ENCODE measurements around the gene PIN4. TPM values are rescaled to one million over a fixed set of nuclear protein-coding genes. Genes with fewer than 3 reads are reported as not detected.

Gene PIN4
- total RNA-seq: 1 to 10 TPM; 6.2 to 6.3 TPM

DNA sequence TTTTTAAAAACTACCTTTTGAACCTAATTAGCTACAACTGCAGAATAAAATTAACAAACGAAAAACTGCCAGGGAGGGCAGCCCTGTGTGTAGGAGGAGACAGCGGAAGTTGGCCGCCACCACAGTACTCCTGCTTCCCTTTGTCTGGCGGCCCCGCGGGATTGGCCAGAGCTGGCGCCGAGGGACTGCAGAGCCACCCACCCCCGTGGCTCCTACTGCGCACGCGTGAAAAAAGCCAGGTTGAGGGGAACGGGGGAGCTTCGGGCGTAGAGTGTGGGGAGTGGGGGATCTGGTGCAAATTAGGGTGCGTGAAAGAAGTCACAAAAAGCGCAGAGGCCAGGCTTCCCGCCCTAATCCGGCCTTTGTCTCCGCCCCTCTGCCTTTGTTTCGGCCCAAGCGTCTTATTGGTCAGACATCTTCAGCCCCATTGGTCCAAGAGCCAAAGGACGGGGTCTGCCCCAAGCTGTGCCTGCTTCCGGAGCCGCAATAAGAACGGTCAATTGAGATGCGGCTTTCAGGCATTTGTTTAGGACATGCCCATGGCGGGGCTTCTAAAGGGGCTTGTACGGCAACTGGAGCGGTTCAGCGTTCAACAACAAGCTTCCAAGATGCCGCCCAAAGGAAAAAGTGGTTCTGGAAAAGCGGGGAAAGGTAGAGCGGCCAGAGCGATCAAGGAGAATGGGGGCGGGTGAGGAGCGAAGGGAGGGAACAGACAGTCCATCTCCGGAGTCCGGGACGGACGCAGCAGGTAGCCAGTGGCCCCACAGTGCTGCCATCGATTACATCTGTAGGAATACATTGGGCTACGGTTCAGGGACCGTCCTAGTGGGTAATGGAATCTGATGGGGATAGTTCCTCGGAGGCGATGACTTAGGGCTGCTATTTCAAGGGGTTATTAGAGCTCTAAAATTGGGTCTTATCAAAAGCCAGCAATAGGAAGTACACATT is at the start of gene PIN4:
PIN4 (plus strand) TSS at position 580 of the 948 bp plus-strand sequence; CDS start at position 609, 29 bp downstream.
- Mint-ChIP-seq H3K27ac (no peak within 1 kb of the TSS), H3K4me1 (peaks cover 11% of the 10 kb centered on the region), H3K9me3 (no peaks in the 10 kb centered on the region), H3K4me3 (no peak within 1 kb of the TSS), H3K36me3 (peaks cover 5% of the 10 kb centered on the region), H3K27me3 (no peaks in the 10 kb centered on the region)
- peak; percentile 84 for DNase-seq

DNA sequence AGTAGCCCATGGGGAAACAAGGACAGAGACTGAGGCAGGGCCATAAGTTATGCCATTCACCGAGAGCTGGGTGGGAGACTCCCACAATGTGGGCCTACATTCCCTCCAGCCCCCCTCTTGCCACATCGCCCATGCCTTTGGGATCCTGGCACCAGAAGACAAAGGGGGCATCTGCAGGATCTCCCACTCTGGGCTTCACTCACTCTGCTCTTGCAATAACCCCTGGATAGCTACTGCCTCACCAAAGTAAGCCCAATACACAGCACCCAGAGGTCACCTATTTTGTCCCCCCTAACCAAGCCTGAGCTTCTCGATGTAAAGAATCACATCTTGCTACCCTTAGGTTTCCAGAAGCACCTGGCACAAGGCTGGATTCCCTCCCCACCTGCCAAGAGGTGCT is 49.1 kb upstream of the PIN4 start:
- no peaks in the 10 kb centered on the region for H3K36me3 Mint-ChIP-seq
- DNase-seq: no peak
- no peaks in the 10 kb centered on the region for H3K9me3 Mint-ChIP-seq
- no peak overlapping the region for H3K27ac Mint-ChIP-seq
- peaks cover 2% of the 10 kb centered on the region for H3K4me1 Mint-ChIP-seq
- H3K27me3 Mint-ChIP-seq: peaks cover 54% of the 10 kb centered on the region
- H3K4me3 Mint-ChIP-seq: no peak overlapping the region

DNA sequence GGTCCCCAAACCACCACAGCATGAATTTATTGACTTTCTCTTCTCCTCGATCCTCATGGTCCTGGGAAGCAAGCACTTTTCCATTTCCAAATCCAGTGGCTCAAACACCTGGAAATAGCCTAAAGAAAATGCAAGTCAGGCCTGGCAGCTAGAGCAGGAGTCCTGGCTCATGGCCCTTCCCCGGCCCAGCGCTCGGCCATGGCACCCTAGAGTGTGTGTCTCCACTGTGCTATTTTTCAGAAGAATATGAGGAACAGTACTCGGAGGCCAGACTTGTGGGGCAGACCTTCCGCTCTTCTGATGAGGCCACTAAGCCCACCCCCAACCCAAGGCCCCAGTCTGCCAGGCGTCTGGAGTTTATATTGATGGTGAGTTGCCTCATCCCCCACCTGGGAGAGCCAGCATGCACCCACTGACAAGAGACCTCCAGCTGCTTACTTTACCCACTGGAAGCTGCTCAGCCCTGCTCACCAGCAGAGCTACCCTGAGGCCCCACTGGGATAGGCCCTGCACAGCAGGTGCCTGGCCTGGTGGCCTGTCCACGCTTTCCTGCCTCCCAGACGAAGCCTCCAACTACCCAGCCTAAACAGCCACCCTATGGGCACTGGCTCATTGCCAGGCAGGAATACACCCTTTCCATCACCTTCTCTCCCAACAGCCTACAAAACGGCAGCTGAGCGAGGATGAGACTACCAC is 47.6 kb upstream of the PIN4 start:
- no peak for DNase-seq
- no peak overlapping the region for H3K27ac Mint-ChIP-seq
- peaks cover 45% of the 10 kb centered on the region for H3K27me3 Mint-ChIP-seq
- H3K4me1 Mint-ChIP-seq: peaks cover 2% of the 10 kb centered on the region
- H3K4me3 Mint-ChIP-seq: no peak overlapping the region
- no peaks in the 10 kb centered on the region for H3K36me3 Mint-ChIP-seq
- no peaks in the 10 kb centered on the region for H3K9me3 Mint-ChIP-seq

DNA sequence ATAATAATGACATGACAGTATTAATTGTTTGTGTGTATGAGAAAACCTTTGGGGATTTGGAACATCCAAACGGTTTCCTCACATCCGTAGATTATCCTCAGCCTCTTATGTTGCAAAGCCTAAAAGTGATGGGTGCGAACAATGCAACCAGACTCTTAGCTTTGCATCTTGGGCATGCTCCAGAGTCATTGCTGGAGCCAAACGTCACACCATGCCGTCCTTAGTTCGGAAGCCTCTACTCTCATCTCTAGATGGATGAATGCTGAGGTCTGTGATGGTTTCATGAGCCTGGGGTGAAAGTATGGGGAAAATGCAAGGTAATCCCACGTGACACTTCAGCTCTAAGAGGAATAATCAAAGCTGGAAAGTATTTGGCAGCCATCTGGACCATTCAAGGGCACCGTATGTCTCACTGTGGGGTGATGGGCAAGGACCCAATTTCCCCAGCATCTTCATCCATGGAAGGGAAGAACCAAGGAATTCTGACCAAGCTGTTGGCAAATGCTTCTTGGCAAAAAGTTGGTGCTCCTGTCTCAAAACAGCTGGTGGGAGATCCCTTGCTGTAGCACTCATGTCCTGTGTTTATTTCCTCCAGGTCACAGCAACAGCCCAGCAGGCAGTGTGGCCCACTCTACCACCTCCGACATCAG is 43.6 kb upstream of the PIN4 start:
- peaks cover 24% of the 10 kb centered on the region for H3K27me3 Mint-ChIP-seq
- no peak for DNase-seq
- H3K4me1 Mint-ChIP-seq: peaks cover 6% of the 10 kb centered on the region

DNA sequence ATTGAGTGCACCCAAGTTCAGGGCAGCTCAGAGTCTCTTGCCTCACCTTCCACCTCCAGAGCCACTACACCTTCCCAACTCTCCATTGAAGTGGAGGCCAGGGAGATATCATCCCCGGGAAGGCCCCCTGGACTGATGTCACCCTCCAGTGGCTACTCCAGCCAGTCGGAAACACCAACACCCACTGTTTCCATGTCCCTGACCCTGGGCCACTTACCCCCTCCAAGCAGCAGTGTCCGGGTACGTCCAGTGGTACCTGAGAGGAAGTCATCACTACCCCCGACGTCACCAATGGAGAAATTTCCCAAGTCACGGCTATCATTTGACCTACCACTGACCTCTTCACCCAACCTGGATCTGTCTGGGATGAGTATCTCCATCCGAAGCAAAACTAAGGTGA is 42.0 kb upstream of the PIN4 start:
- Mint-ChIP-seq H3K9me3 (no peaks in the 10 kb centered on the region), H3K27ac (no peak overlapping the region), H3K36me3 (no peaks in the 10 kb centered on the region), H3K27me3 (peaks cover 15% of the 10 kb centered on the region), H3K4me1 (peaks cover 16% of the 10 kb centered on the region), H3K4me3 (no peak overlapping the region)
- no peak for DNase-seq

More for the DNA sequence above, 43.6 kb upstream of the PIN4 start:
- H3K9me3 Mint-ChIP-seq: no peaks in the 10 kb centered on the region
- no peaks in the 10 kb centered on the region for H3K36me3 Mint-ChIP-seq
- no peak overlapping the region for H3K4me3 Mint-ChIP-seq
- no peak overlapping the region for H3K27ac Mint-ChIP-seq

DNA sequence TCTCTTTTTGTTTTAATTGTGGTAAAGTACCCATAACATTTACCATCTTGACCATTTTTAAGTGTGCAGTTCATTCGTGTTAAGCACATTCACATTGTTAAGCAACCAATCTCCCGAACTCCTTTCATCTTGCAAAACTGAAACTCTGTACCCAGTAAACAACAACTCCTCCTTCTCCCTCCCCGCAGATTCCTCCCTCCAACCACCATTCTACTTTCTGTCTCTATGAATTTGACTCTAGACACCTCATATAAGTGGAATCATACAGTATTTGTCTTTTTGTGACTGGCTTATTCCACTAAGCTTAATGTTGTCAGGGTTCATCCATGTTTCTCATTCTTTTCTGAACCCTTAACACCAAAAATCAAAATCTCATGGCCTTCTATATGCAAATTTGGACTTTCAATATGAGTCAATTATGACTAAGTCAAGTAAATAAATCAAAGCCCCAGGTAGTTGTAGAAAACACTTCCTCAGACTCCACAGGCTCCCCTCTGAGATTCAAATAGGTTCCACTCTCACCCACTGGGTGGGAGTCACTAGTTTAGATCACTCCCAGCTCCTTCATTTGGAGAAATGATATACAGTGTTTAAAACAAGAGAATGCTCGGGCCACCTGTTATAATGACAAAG is 40.1 kb upstream of the PIN4 start:
- peaks cover 20% of the 10 kb centered on the region for H3K4me1 Mint-ChIP-seq
- no peaks in the 10 kb centered on the region for H3K9me3 Mint-ChIP-seq
- peaks cover 13% of the 10 kb centered on the region for H3K27me3 Mint-ChIP-seq
- no peak overlapping the region for H3K4me3 Mint-ChIP-seq
- DNase-seq: no peak
- H3K27ac Mint-ChIP-seq: no peak overlapping the region
- no peaks in the 10 kb centered on the region for H3K36me3 Mint-ChIP-seq

DNA sequence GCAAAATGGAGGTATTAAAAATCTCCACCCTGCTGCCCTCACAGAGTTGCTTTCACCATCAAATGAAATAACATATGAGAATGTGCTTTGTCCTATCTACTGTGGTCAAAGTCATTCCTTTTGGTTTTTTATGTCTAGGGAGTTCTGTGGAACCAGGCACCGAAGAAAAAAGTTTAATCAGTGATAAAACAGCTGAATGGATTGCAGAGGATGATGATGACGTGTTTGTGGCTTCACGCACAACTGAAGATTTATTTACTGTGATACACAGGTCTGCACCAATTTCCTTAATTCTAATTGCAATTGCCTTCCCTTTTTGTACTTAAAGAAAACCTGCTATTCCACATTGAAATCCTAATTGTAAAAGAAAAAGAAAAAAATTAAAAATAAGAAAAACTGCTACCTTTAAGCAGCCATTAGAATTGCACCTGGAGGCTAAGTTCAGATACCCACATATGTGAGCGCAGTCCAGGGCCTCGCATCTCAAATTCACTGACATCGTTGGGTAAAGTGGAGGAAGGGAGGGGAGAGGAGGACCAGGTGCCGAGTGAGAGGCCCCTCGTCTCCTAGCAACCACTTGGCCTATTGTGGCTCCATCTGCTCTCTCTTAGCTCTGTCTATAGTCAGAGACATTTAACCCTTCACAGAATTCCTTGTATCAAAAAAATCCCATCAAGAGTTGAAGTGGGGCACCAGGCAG is 39.3 kb upstream of the PIN4 start:
- H3K27me3 Mint-ChIP-seq: peaks cover 13% of the 10 kb centered on the region
- no peaks in the 10 kb centered on the region for H3K36me3 Mint-ChIP-seq
- no peak for DNase-seq
- peaks cover 20% of the 10 kb centered on the region for H3K4me1 Mint-ChIP-seq
- H3K27ac Mint-ChIP-seq: no peak overlapping the region
- no peak overlapping the region for H3K4me3 Mint-ChIP-seq
- H3K9me3 Mint-ChIP-seq: no peaks in the 10 kb centered on the region

DNA sequence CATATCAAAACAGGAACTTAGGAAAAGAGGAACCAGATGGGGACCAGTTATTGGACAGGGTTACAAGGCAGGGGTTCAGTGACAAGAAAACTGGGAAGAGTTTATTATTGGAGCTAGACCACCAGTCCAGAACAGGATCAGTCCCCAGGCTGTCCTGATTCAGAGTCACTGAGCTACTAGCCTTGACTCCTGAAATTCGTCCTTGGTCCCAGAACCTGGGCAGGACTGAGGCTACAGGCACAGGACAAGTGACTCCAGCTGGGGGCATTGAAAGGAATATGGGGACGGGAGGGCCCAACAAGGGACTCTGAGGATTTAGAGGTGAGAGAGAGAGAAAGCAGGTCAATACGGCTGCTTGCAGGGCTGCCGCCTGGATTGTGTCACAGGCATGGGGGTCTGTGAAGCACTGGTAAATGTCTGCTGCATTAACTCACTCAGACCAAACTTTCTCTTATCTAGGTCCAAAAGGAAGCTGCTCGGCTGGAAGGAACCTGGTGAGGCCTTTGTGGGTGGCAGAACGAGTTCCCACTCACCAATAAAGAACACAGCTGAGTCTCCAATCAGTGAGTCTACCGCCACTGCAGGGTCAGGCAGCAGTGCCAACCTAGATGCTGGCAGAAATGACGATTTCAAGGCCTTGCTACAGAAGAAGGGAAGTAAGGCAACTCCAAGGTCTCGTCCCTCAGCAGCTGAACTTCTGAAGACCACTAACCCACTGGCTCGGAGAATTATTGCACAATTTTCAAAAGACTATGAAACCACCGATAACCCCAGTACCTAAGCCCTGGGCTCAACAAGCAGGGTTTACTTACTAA is 38.6 kb upstream of the PIN4 start:
- no peak for DNase-seq
- Mint-ChIP-seq H3K4me1 (peaks cover 20% of the 10 kb centered on the region), H3K4me3 (no peak overlapping the region), H3K27me3 (peaks cover 12% of the 10 kb centered on the region), H3K27ac (no peak overlapping the region), H3K9me3 (no peaks in the 10 kb centered on the region), H3K36me3 (no peaks in the 10 kb centered on the region)

DNA sequence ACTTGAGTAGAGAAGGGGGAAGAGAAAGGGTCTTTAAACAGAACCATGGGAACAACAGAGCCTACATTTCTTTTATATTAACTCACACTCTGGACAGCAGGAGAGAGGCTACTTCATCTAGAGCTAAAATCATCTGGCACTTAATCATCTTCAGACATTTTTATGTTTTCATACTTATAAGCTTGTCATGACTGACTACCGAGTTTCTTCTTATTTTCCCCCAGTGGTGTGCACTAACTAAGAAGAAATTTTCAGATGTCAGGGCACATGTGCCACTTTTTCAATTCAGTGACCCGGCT is 38.0 kb upstream of the PIN4 start:
- peaks cover 10% of the 10 kb centered on the region for H3K27me3 Mint-ChIP-seq
- no peaks in the 10 kb centered on the region for H3K9me3 Mint-ChIP-seq
- no peaks in the 10 kb centered on the region for H3K36me3 Mint-ChIP-seq
- no peak for DNase-seq
- H3K4me1 Mint-ChIP-seq: peaks cover 20% of the 10 kb centered on the region
- no peak overlapping the region for H3K27ac Mint-ChIP-seq
- no peak overlapping the region for H3K4me3 Mint-ChIP-seq

DNA sequence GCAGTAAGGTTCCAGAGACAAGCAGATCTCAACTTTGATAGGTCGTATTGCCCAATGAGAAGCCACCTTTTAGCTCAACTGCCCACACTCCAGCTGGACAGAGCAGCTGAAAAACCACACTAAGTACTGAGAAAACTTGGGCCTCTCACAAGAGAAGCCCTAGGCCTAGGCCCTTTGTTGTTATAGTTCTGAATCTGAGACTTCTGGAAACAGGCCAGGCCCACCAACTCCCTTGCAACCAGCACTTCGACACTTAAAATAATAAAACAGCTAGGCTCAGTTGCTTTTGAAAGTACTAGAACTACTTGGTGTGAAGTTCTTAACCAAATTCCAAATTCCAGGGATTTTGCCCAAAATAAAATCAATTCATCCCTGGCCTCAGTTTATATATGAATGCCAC is 36.4 kb upstream of the PIN4 start:
- H3K9me3 Mint-ChIP-seq: no peaks in the 10 kb centered on the region
- H3K4me1 Mint-ChIP-seq: peaks cover 20% of the 10 kb centered on the region
- no peak overlapping the region for H3K27ac Mint-ChIP-seq
- peaks cover 10% of the 10 kb centered on the region for H3K27me3 Mint-ChIP-seq
- no peak for DNase-seq
- no peak overlapping the region for H3K4me3 Mint-ChIP-seq
- no peaks in the 10 kb centered on the region for H3K36me3 Mint-ChIP-seq

DNA sequence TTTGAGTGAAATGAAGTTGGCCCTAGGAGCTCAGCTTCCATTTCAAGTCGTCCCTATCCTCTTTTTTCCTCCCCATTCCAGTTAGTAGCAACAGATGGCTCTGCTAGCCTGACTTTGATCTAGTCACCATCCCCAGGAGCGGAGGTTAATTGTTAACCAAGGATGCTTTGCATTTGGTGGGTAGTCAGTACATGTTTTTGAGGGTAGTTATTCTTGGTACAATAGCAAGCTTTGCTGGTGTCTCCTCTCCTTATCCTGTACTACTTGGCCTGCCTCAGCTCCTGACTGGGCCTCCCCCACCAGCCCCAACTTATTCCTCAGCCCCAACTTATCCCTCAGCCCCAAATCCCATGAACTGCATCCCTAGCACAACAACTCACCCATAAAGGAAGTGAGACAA is 35.0 kb upstream of the PIN4 start:
- Mint-ChIP-seq H3K4me3 (no peak overlapping the region), H3K9me3 (no peaks in the 10 kb centered on the region), H3K27ac (no peak overlapping the region), H3K4me1 (peaks cover 17% of the 10 kb centered on the region), H3K27me3 (peaks cover under 1% of the 10 kb centered on the region), H3K36me3 (no peaks in the 10 kb centered on the region)
- no peak for DNase-seq

DNA sequence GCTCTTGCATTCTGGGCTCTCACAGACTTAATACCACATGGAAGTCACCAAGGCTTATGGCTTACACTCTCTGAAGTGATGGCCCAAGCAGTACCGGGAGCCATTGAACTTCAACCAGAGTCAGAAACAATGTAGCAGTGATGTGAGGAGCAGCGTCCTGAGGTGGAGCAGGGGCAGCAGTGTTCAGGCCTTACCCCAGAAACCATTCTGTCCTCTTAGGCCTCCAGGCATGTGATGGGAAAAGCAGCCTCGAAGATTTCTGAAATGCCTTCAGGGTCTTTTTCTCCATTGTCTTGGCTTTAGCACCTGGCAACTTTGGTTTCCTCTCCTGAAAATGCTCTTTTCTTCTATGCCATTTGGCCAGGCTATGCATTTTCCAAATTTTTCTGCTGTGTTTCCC is 22.8 kb upstream of the PIN4 start:
- Mint-ChIP-seq H3K4me3 (no peak overlapping the region), H3K27ac (no peak overlapping the region), H3K4me1 (no peaks in the 10 kb centered on the region), H3K36me3 (no peaks in the 10 kb centered on the region), H3K27me3 (peaks cover 3% of the 10 kb centered on the region), H3K9me3 (no peaks in the 10 kb centered on the region)
- no peak for DNase-seq

DNA sequence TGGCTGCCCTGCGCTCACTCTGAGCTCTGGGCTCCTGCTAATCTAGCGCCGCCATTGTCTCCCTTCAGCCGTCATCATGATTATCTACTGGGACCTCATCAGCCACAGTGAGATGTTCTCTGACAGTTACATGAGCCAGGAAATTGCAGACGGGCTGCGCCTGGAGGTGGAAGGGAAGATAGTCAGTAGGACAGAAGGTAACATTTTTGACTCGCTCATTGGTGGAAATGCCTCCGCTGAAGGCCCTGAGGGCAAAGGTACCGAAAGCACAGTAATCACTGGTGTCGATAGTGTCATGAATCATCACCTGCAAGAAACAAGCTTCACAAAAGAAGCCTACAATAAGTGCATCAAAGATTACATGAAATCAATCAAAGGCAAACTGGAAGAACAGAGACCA is 21.8 kb upstream of the PIN4 start:
- Mint-ChIP-seq H3K27me3 (peaks cover 3% of the 10 kb centered on the region), H3K9me3 (no peaks in the 10 kb centered on the region), H3K4me1 (no peaks in the 10 kb centered on the region), H3K36me3 (no peaks in the 10 kb centered on the region), H3K27ac (no peak overlapping the region), H3K4me3 (no peak overlapping the region)
- DNase-seq: no peak

DNA sequence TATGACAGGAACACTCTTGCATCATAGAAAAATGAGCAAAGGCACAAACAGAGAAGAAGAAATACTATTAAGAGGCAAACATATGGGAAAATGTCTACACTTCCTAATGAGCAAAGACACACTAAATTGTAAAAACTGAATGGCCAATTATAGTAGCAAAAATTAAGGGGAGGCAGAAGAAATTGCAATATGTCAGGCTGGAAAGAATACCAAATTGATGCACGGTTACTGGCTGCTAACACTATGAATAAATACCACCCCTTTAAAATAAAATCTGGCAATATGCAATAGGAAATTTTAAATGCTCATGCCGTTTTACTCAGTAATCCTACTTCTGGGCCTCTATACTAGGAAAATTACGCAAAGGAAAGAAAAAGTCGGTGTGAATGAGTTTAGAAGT is 16.0 kb upstream of the PIN4 start:
- Mint-ChIP-seq H3K4me1 (peaks cover 4% of the 10 kb centered on the region), H3K4me3 (no peak overlapping the region), H3K36me3 (no peaks in the 10 kb centered on the region), H3K9me3 (no peaks in the 10 kb centered on the region), H3K27me3 (no peaks in the 10 kb centered on the region), H3K27ac (no peak overlapping the region)
- DNase-seq: no peak

All from activated naive CD8-positive, alpha-beta T cell treated with anti-CD3 and anti-CD28 coated beads for 36 hours (primary cell).